HepG2 (cell line): Measurements from ENCODE around the gene OLFM2. TPM values are rescaled to one million over a fixed set of nuclear protein-coding genes. Genes with fewer than 3 reads are reported as not detected.
A peak's percentile ranks its signal among the peaks of the same experiment; 100 is the strongest.

Source experiments
- CENPBD1 ChIP-seq: sonication (generic); formaldehyde crosslinking; IDR thresholded peaks from 2 replicates; pipeline ENCODE4 v1.8.0; 2022; ENCODE audit warnings: missing genetic modification reagents, low read depth, mild to moderate bottlenecking, borderline replicate concordance
- ETV6 ChIP-seq: sonication (generic); formaldehyde crosslinking; conservative IDR thresholded peaks from 2 replicates; pipeline ENCODE4 v1.4.0; 2020; ENCODE audit warnings: missing genetic modification reagents
- HNRNPLL ChIP-seq: fragments of 200-400 bp; formaldehyde crosslinking; IDR thresholded peaks from 2 replicates; pipeline ENCODE4 v1.6.1; 2017; ENCODE audit warnings: mild to moderate bottlenecking, low read depth, low read length; ENCODE audit not compliant: poor library complexity, severe bottlenecking
- HOXA3 ChIP-seq: sonication (generic); formaldehyde crosslinking; IDR thresholded peaks from 2 replicates; pipeline ENCODE4 v1.5.0; 2020; ENCODE audit warnings: missing genetic modification reagents
- HOXD1 ChIP-seq: sonication (generic); formaldehyde crosslinking; IDR thresholded peaks from 2 replicates; pipeline ENCODE4 v1.5.0; 2020; ENCODE audit warnings: missing genetic modification reagents
- MYC ChIP-seq: sonication (generic); formaldehyde crosslinking; IDR thresholded peaks from 2 replicates; pipeline ENCODE4 v1.9.0; 2021; ENCODE audit warnings: missing genetic modification reagents, borderline replicate concordance
- NCOR1 ChIP-seq: fragments of 200-600 bp; sonication (generic); IDR thresholded peaks from 2 replicates; pipeline ENCODE4 v1.7.0; 2017; ENCODE audit warnings: antibody characterized with exemption, low read length, borderline replicate concordance
- NR2C2 ChIP-seq: sonication (generic); formaldehyde crosslinking; IDR thresholded peaks from 2 replicates; pipeline ENCODE4 v1.4.0; 2020; ENCODE audit warnings: missing genetic modification reagents, mild to moderate bottlenecking, moderate library complexity, borderline replicate concordance
- RBAK ChIP-seq: sonication (generic); formaldehyde crosslinking; IDR thresholded peaks from 2 replicates; pipeline ENCODE4 v1.5.1; 2020; ENCODE audit warnings: mild to moderate bottlenecking, missing genetic modification reagents
- SNAPC5 ChIP-seq: sonication (generic); formaldehyde crosslinking; IDR thresholded peaks from 2 replicates; pipeline ENCODE4 v1.8.1; 2023; ENCODE audit warnings: mild to moderate bottlenecking, missing genetic modification reagents, borderline replicate concordance
- SP5 ChIP-seq: IDR thresholded peaks from 2 replicates; pipeline ENCODE4 v1.6.1; 2016; ENCODE audit warnings: low read depth, borderline replicate concordance
- SPEN ChIP-seq: sonication (generic); formaldehyde crosslinking; IDR thresholded peaks from 2 replicates; pipeline ENCODE4 v1.5.1; 2020; ENCODE audit warnings: low read depth, mild to moderate bottlenecking, missing genetic modification reagents
- ZBTB7B ChIP-seq: sonication (generic); formaldehyde crosslinking; IDR thresholded peaks from 2 replicates; pipeline ENCODE4 v1.4.0; 2020; ENCODE audit warnings: missing genetic modification reagents
- ZIK1 ChIP-seq: sonication (generic); formaldehyde crosslinking; IDR thresholded peaks from 2 replicates; pipeline ENCODE4 v1.5.0; 2020; ENCODE audit warnings: mild to moderate bottlenecking, low read depth, missing genetic modification reagents, borderline replicate concordance
- ZMYM2 ChIP-seq: sonication (generic); formaldehyde crosslinking; IDR thresholded peaks from 2 replicates; pipeline ENCODE4 v1.8.0; 2022; ENCODE audit warnings: mild to moderate bottlenecking, missing genetic modification reagents
- ZNF230 ChIP-seq: sonication (generic); formaldehyde crosslinking; IDR thresholded peaks from 2 replicates; pipeline ENCODE4 v1.4.0; 2020; ENCODE audit warnings: mild to moderate bottlenecking, missing genetic modification reagents
- ZNF232 ChIP-seq: sonication (generic); formaldehyde crosslinking; IDR thresholded peaks from 2 replicates; pipeline ENCODE4 v1.4.0; 2020; ENCODE audit warnings: missing genetic modification reagents, borderline replicate concordance
- ZNF263 ChIP-seq: sonication (generic); formaldehyde crosslinking; IDR thresholded peaks from 2 replicates; pipeline ENCODE4 v1.4.0; 2020; ENCODE audit warnings: missing genetic modification reagents
- ZNF557 ChIP-seq: sonication (generic); formaldehyde crosslinking; IDR thresholded peaks from 2 replicates; pipeline ENCODE4 v1.4.0; 2020; ENCODE audit warnings: missing genetic modification reagents
- ZNF563 ChIP-seq: sonication (generic); formaldehyde crosslinking; IDR thresholded peaks from 2 replicates; pipeline ENCODE4 v1.8.0; 2022; ENCODE audit warnings: mild to moderate bottlenecking, moderate library complexity, missing genetic modification reagents
- ZNF615 ChIP-seq: sonication (generic); formaldehyde crosslinking; IDR thresholded peaks from 2 replicates; pipeline ENCODE4 v1.5.0; 2020; ENCODE audit warnings: mild to moderate bottlenecking, missing genetic modification reagents, borderline replicate concordance
- ZNF788 ChIP-seq: sonication (generic); formaldehyde crosslinking; IDR thresholded peaks from 2 replicates; pipeline ENCODE4 v1.5.0; 2020; ENCODE audit warnings: mild to moderate bottlenecking, missing genetic modification reagents, borderline replicate concordance
- ZNF883 ChIP-seq: sonication (generic); formaldehyde crosslinking; IDR thresholded peaks from 2 replicates; pipeline ENCODE4 v1.5.1; 2020; ENCODE audit warnings: mild to moderate bottlenecking, missing genetic modification reagents; ENCODE audit errors: not compliant biosample characterization
- polyA plus RNA-seq, 8 experiments: library from polyadenylated mRNA; depleted of rRNA in 3 of 8; stranded (reverse) in 7 of 8; unstranded in 1 of 8; fragments of >200 nt; fragmentation: Illumina TruSeq in 4 of 8; extraction: Trizol in 4 of 8; gene quantifications; 2 replicates each; pipeline versions ENCODE4 v1.2.1 to v1.2.3, GENCODE V29; 2011 to 2016; ENCODE audit warnings: low read depth in 4 of 8, missing spikeins in 1 of 8, mixed read lengths in 1 of 8; ENCODE audit not compliant: insufficient read depth in 1 of 8
- total RNA-seq, 5 experiments: library from RNA; depleted of rRNA; stranded (reverse); fragments of >200 nt; fragmentation: Illumina TruSeq; extraction: Trizol; gene quantifications; 2 replicates each; pipeline ENCODE4 v1.2.3, GENCODE V29; 2016; ENCODE audit warnings: low read depth in 1 of 5
- TF ChIP-seq, protein P1 (sequence below): sonication (generic); formaldehyde crosslinking; IDR thresholded peaks from 2 replicates; pipeline ENCODE4 v1.4.0; 2020; ENCODE audit warnings: low read depth, mild to moderate bottlenecking, missing genetic modification reagents
- TF ChIP-seq, protein P2 (sequence below): sonication (generic); formaldehyde crosslinking; IDR thresholded peaks from 2 replicates; pipeline ENCODE4 v1.5.0; 2020; ENCODE audit warnings: missing genetic modification reagents

Gene OLFM2
- total and polyA plus RNA-seq, 2 of the 13 experiments (the other 11 are each of a cell fraction or from before 2014, with no cell fraction given): 0.20 to 0.51 TPM

DNA sequence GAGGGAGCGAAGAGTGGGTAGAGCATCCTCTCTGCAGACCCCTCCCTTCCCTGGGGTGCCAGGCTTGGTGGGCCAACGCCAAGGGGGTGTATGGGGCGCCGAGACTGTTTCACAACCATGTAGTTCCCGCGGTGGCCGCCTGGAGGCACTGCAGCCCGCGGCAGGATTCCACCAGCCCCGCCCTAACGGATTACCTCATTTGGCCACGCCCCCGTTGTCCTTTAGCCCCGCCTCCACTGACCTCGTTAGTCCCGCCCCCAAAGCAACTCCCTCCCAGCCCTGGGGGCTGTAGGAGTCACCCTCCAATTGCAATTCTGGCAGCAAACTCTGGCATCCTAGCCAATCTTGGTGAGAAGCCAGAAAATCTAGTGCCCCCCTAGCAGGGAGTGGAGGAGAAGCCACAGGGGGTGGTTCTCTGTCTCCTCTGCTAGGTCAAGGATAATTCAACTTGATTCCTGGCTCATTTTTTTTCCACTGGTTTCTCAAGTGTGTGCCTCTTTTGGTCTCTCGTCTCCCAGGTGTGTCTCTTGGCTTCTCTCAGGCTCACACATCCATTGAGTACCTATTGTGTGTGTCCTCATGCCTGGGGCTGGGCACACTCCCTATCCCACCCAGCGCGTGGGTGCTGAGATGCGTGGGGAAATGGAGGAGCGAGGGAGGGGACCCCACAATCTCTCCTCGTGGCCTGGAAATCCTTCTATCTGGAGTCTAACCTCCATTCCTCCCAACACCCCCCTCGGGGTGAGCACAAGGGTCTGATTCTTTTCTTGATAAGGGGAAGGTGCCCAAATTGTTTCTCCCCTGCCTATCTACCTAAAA lies 2.0 kb downstream of the OLFM2 start (continued):
- TF ChIP-seq, protein P1, sequence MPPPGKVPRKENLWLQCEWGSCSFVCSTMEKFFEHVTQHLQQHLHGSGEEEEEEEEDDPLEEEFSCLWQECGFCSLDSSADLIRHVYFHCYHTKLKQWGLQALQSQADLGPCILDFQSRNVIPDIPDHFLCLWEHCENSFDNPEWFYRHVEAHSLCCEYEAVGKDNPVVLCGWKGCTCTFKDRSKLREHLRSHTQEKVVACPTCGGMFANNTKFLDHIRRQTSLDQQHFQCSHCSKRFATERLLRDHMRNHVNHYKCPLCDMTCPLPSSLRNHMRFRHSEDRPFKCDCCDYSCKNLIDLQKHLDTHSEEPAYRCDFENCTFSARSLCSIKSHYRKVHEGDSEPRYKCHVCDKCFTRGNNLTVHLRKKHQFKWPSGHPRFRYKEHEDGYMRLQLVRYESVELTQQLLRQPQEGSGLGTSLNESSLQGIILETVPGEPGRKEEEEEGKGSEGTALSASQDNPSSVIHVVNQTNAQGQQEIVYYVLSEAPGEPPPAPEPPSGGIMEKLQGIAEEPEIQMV: 0 out of 2 replicates have a peak, but pooled peaks have one; percentile 35
- TF ChIP-seq ZBTB7B (CRISPR knock-in tag) (0 out of 2 replicates have a peak, but pooled peaks have one; percentile 39), HOXA3 (CRISPR knock-in tag) (peak; percentile 37; the same call in 1 of the 2 replicates), ZNF230 (CRISPR knock-in tag) (no peak), NR2C2 (CRISPR knock-in tag) (peak; percentile 60; the same call in 1 of the 2 replicates), MYC (CRISPR knock-in tag) (peak; percentile 19; the same call in 1 of the 2 replicates), HOXD1 (CRISPR knock-in tag) (no peak), ZNF563 (0 out of 2 replicates have a peak, but pooled peaks have one; percentile 40), ZNF788 (CRISPR knock-in tag) (no peak; the same call in 1 of the 2 replicates), ZNF615 (no peak), ZIK1 (CRISPR knock-in tag) (no peak), ZMYM2 (CRISPR knock-in tag) (no peak), NCOR1 (no peak), SP5 (CRISPR knock-in tag) (no peak), ZNF557 (no peak), ZNF232 (no peak), CENPBD1 (CRISPR knock-in tag) (no peak), ZNF883 (CRISPR knock-in tag) (no peak), RBAK (CRISPR knock-in tag) (no peak), ZNF263 (no peak), SPEN (no peak), HNRNPLL (peak; percentile 40), SNAPC5 (no peak), ETV6 (CRISPR knock-in tag) (no peak)
- TF ChIP-seq, protein P2, sequence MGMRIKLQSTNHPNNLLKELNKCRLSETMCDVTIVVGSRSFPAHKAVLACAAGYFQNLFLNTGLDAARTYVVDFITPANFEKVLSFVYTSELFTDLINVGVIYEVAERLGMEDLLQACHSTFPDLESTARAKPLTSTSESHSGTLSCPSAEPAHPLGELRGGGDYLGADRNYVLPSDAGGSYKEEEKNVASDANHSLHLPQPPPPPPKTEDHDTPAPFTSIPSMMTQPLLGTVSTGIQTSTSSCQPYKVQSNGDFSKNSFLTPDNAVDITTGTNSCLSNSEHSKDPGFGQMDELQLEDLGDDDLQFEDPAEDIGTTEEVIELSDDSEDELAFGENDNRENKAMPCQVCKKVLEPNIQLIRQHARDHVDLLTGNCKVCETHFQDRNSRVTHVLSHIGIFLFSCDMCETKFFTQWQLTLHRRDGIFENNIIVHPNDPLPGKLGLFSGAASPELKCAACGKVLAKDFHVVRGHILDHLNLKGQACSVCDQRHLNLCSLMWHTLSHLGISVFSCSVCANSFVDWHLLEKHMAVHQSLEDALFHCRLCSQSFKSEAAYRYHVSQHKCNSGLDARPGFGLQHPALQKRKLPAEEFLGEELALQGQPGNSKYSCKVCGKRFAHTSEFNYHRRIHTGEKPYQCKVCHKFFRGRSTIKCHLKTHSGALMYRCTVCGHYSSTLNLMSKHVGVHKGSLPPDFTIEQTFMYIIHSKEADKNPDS: no peak
